Measurements from ENCODE around the gene GFPT2. TPM values are rescaled to one million over a fixed set of nuclear protein-coding genes. Genes with fewer than 3 reads are reported as not detected.

GFPT2 gene
- total and polyA plus RNA-seq, 10 of the 15 experiments (the other 5 are each of a cell fraction or from before 2014, with no cell fraction given): 0.05 to 0.33 (median 0.11) TPM; not detected in 4

GRCh38 chr5:180291234-180291940, 61.7 kb downstream of the GFPT2 start:
- ChIA-PET SMC1A (ENCODE audit: uncharacterized antibody, unreplicated experiment) (interaction anchor here (1.2 to 2.2 kb wide), 2 partner anchors 23 to 24 kb away, joined by 7 read pairs; no protein-coding TSS in a partner anchor), POLR2A (no interaction called here), CTCF (interaction anchor here (0.6 to 8.8 kb wide), 6 partner anchors 13 to 315 kb away, joined by 3 to 139 read pairs (median 4); no protein-coding TSS in a partner anchor), RAD21 (ENCODE audit: unreplicated experiment) (interaction anchor here (0.9 to 3.6 kb wide), 3 partner anchors 14 to 25 kb away, joined by 3 to 33 read pairs (median 8); no protein-coding TSS in a partner anchor)
- Histone ChIP-seq H3K4me3 (peak overlapping the region; percentile 82), H3K79me2 (ENCODE audit: control insufficient read depth, insufficient read depth, low read length) (peaks cover 20% of the 10 kb centered on the region), H2AFZ (ENCODE audit: control insufficient read depth, low read depth, low read length) (peak overlapping the region; percentile 48), H3K9me3 (replicated peaks; ENCODE audit: control insufficient read depth, insufficient read depth, low read length) (peaks cover 3% of the 10 kb centered on the region; the same call in 1 of the 3 replicates), H3K4me1 (ENCODE audit: control insufficient read depth, insufficient read depth, low read length) (peaks cover 6% of the 10 kb centered on the region), H3K27me3 (replicated peaks in 1 of 2; ENCODE audit: control insufficient read depth in 2 of 2, insufficient read depth in 2 of 2, low read length in 1 of 2) (no peaks in the 10 kb centered on the region), H3K27ac (ENCODE audit: control insufficient read depth, insufficient read depth) (no peak overlapping the region), H3K36me3 (ENCODE audit: control insufficient read depth in 2 of 2, insufficient read depth in 2 of 2, low read length in 1 of 2) (peaks cover 0 to 3% of the 10 kb centered on the region in 2 experiments; a peak in 1 of 4 replicates), H4K20me1 (ENCODE audit: control insufficient read depth, insufficient read depth) (no peaks in the 10 kb centered on the region; the same call in 1 of the 2 replicates), H3K9ac (ENCODE audit: control insufficient read depth, insufficient read depth, low read length) (peak overlapping the region; percentile 77), H3K4me2 (ENCODE audit: control insufficient read depth, insufficient read depth) (peak overlapping the region; percentile 89)
- TF ChIP-seq FOXK2 (IDR thresholded peaks at IDR 0.05): no peak
- TF ChIP-seq KDM1A (IDR thresholded peaks at IDR 0.05; ENCODE audit: borderline replicate concordance): no peak
- TF ChIP-seq BCL3 (IDR thresholded peaks at IDR 0.05; ENCODE audit: borderline replicate concordance, insufficient read depth, low read depth, low read length, poor library complexity, severe bottlenecking): no peak
- TF ChIP-seq HDAC2 (IDR thresholded peaks at IDR 0.05): no peak
- no peak for TF ChIP-seq BMI1 (IDR thresholded peaks at IDR 0.05; ENCODE audit: borderline replicate concordance)
- TF ChIP-seq USF2 (IDR thresholded peaks at IDR 0.05; ENCODE audit: borderline replicate concordance, low read depth, low read length): no peak
- 0 out of 2 replicates have a peak, but pooled peaks have one; percentile 4 for TF ChIP-seq POLR2A (IDR thresholded peaks at IDR 0.05; ENCODE audit: low read depth, low read length)
- peak; percentile 6 to 33 (median 20); a peak in 3 of 6 replicates for TF ChIP-seq CTCF (IDR thresholded peaks at IDR 0.05 in 2 of 3, conservative IDR thresholded peaks at IDR 0.05 in 1 of 3; ENCODE audit: control insufficient read depth in 2 of 3, extremely low read depth in 1 of 3, insufficient read depth in 1 of 3, low read depth in 3 of 3, low read length in 3 of 3)
- no peak for TF ChIP-seq SIX5 (IDR thresholded peaks at IDR 0.05; ENCODE audit: low read depth, low read length, severe bottlenecking)
- no peak for TF ChIP-seq ATF2 (IDR thresholded peaks at IDR 0.05; ENCODE audit: low read length)
- TF ChIP-seq YY1 (IDR thresholded peaks at IDR 0.05; ENCODE audit: low read depth, low read length): 0 out of 2 replicates have a peak, but pooled peaks have one; percentile 36
- DNase-seq (ENCODE audit: low read depth, low spot score) (no peak), FAIRE-seq (no peak), ATAC-seq (peak; percentile 11; the same call in 1 of the 3 replicates)
- WGBS (ENCODE audit: insufficient coverage, insufficient replicate concordance, low lambda C conversion rate, missing lambda C conversion rate): 1% methylated on average over 28 of the region's 68 CpGs
- in situ Hi-C loops (cut with MboI) (loop anchor here (5.0 kb wide), 1 partner anchor 186 kb away; no protein-coding TSS in a partner anchor), intact Hi-C loops (cut with micrococcal nuclease; ENCODE audit: unreplicated experiment) (no loop called here)
- no TSS peak for BruUV-seq (replicated peaks)

Measured in GM12878 (cell line).